ENCODE results near the gene PRSS21. TPM values are rescaled to one million over a fixed set of nuclear protein-coding genes. Genes with fewer than 3 reads are reported as not detected.

PRSS21 gene
- total RNA-seq, 4 donors from 2014 or later: 1.6 to 1.9 TPM; not detected in 2

GRCh38 chr16:2784358-2785100 is 32.5 kb upstream of the PRSS21 start:
- TF ChIP-seq POLR2AphosphoS5 (IDR thresholded peaks at IDR 0.05) (no peak), POLR2A (IDR thresholded peaks at IDR 0.05) (no peak), EP300 (IDR thresholded peaks at IDR 0.05; ENCODE audit: low read depth) (no peak), CTCF (IDR thresholded peaks at IDR 0.05) (no peak)
- H3K36me3 ChIP-seq: no peaks in the 10 kb centered on the region
- H3K27me3 ChIP-seq: peaks cover 45% of the 10 kb centered on the region
- H3K27ac ChIP-seq: no peak overlapping the region
- H3K4me3 ChIP-seq: peak overlapping the region in 2 of 4 donors; percentile 9 to 41
- peaks cover 9 to 15% (median 12%) of the 10 kb centered on the region in 4 donors for H3K4me1 ChIP-seq
- intact Hi-C loops (cut with DNase I; ENCODE audit: low total_unique reads) (no loop called here), in situ Hi-C loops (cut with MboI; ENCODE audit: low pct_ligation_motif_present in 1 of 4, low pct_unique_long_range_greater_than_20kb in 1 of 4, low sequenced_read_pairs in 3 of 4) (no loop called here)
- 61% methylated on average over 15 of the region's 15 CpGs; no CpG with 5 or more reads in 1 of the 2 donors for WGBS, 2 donors (ENCODE audit: low coverage in 1 of 2)
- no peaks in the 10 kb centered on the region for H3K9me3 ChIP-seq
- DNase-seq: peak; percentile 7

DNA sequence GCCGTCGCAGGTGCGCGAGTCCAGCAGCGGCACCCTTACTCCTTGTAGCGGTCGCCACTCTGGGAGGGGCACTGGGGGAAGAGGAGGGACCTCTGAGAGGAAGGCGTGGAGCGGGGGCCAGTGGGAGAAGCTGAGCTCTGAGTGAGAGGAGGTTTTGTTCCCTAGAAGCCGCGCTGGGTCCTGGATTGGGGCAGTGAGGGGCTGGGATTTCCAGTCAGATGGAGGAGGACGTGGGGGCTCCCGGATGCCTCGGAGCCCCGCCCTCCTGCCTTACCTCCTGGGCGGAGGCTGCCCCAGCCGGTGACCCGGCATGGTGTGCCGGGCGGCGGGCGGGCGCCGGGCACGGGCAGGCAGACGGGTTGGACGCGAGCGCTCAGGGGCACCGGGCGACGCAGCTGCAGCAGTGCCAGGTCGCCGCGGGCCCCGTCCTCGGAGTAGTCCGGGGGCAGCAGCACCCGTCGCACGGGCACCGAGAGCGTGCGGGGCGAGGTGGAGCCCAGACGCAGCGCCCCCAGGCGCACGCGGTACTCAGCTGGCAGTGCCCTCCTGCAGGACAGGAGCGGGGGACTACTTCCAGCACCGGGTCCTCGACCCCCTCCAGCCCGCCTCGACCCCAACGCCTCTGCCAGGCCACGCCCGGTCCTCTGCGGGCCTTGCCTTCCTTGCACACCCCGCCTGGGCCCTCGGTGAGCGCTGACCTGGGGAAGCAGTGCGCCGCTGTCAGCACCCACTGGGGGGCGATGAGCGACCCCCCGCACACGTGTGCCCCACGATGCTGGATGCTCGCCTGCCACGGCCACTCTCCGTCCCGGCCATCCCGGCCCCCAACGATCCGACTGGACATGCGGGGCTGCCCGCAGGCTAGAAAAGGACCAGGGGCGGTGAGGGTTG is 31.7 kb upstream of the PRSS21 start:
- Histone ChIP-seq H3K27me3 (peaks cover 46% of the 10 kb centered on the region), H3K27ac (no peak overlapping the region), H3K9me3 (no peaks in the 10 kb centered on the region), H3K4me3 (peak overlapping the region; percentile 9 to 41 (median 21)), H3K4me1 (peaks cover 9 to 15% (median 12%) of the 10 kb centered on the region in 4 donors), H3K36me3 (no peaks in the 10 kb centered on the region)
- 17% methylated on average over 71 of the region's 79 CpGs; no CpG with 5 or more reads in 1 of the 2 donors for WGBS, 2 donors (ENCODE audit: low coverage in 1 of 2)
- intact Hi-C loops (cut with DNase I; ENCODE audit: low total_unique reads): no loop called here
- in situ Hi-C loops (cut with MboI; ENCODE audit: low pct_ligation_motif_present in 1 of 4, low pct_unique_long_range_greater_than_20kb in 1 of 4, low sequenced_read_pairs in 3 of 4): no loop called here
- peak in 2 of 5 experiments; percentile 4 to 11 for TF ChIP-seq CTCF (IDR thresholded peaks at IDR 0.05)
- no peak for TF ChIP-seq POLR2A (IDR thresholded peaks at IDR 0.05)
- DNase-seq: peak; percentile 33

GRCh38 chr16:2786061-2786825 is 30.8 kb upstream of the PRSS21 start:
- Histone ChIP-seq H3K4me3 (no peak overlapping the region), H3K36me3 (no peaks in the 10 kb centered on the region), H3K4me1 (peaks cover 9 to 15% (median 12%) of the 10 kb centered on the region in 4 donors), H3K27me3 (peaks cover 53% of the 10 kb centered on the region), H3K9me3 (no peaks in the 10 kb centered on the region), H3K27ac (no peak overlapping the region)
- 65 to 86% methylated on average over 1 to 15 of the region's 15 CpGs for WGBS, 2 donors (ENCODE audit: low coverage in 1 of 2)
- no peak for DNase-seq
- in situ Hi-C loops (cut with MboI; ENCODE audit: low pct_ligation_motif_present in 1 of 4, low pct_unique_long_range_greater_than_20kb in 1 of 4, low sequenced_read_pairs in 3 of 4): no loop called here
- intact Hi-C loops (cut with DNase I; ENCODE audit: low total_unique reads): no loop called here
- TF ChIP-seq EP300 (IDR thresholded peaks at IDR 0.05; ENCODE audit: low read depth) (no peak), POLR2A (IDR thresholded peaks at IDR 0.05) (no peak), CTCF (IDR thresholded peaks at IDR 0.05) (no peak), POLR2AphosphoS5 (IDR thresholded peaks at IDR 0.05) (no peak)

GRCh38 chr16:2786826-2787151 is 30.2 kb upstream of the PRSS21 start:
- no peak for DNase-seq
- Histone ChIP-seq H3K27ac (no peak overlapping the region), H3K36me3 (no peaks in the 10 kb centered on the region), H3K9me3 (no peaks in the 10 kb centered on the region), H3K4me1 (peaks cover 9 to 15% (median 12%) of the 10 kb centered on the region in 4 donors), H3K4me3 (no peak overlapping the region), H3K27me3 (peaks cover 57% of the 10 kb centered on the region)
- in situ Hi-C loops (cut with MboI; ENCODE audit: low pct_ligation_motif_present in 1 of 4, low pct_unique_long_range_greater_than_20kb in 1 of 4, low sequenced_read_pairs in 3 of 4): no loop called here
- 44 to 45% methylated on average over 1 to 3 of the region's 3 CpGs for WGBS, 2 donors (ENCODE audit: low coverage in 1 of 2)
- TF ChIP-seq POLR2A (IDR thresholded peaks at IDR 0.05) (no peak), CTCF (IDR thresholded peaks at IDR 0.05) (no peak), POLR2AphosphoS5 (IDR thresholded peaks at IDR 0.05) (no peak), EP300 (IDR thresholded peaks at IDR 0.05; ENCODE audit: low read depth) (no peak)
- intact Hi-C loops (cut with DNase I; ENCODE audit: low total_unique reads): no loop called here
